Activated naive CD4-positive, alpha-beta T cell treated with anti-CD3 and anti-CD28 coated beads, Interleukin-2, amount 50 U/mL, for 16 hours (primary cell): ENCODE results near the gene AGBL2.

Experiments
- DNase-seq: peaks from one replicate; pipeline ENCODE4 v3.0.0-alpha.2; 2020

Gene AGBL2

DNA sequence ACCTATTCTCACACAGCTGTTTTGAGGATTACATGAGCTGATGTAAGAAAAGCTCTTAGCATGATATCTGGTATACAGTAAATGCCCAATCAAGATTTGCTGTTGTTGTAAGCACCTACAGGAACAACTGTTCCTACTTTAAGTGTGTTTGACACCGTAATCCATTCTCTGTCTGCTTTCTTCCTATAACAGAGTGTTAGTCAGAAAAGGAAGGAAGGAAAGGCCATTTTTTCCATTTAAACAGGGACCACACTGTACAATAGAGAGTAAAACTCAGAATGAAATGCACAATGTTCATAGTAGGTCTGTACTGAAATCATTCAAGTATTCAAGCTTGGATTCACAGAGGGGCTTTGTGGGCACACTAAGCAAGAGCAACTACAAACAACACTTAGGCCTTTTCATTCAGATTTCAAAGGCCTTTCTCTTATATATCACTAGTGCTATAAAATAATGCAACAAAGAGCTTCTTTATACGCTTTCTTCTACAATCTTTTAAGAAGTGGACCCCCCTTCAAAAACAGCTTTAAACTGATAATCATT, 94.3 kb downstream of the AGBL2 start:
- DNase-seq: no peak

DNA sequence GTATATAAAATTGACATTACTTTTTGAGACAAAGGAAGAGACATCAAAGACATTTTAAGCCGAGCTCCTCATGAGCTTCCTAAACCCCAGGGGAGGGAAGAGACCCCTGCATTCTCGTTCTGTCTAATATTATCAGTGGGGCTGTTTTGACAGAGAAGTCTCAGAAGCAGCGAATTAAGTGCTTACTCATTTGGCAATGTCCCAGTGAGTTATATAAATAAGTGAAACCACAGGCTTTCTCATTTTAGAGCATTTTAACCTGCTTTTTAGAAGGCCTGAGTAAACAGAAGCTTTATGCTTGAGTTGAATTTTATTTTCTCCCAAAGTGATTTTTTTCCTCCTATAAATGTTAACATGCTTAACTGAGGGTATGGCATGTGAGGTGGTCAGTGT, 97.8 kb downstream of the AGBL2 start:
- no peak for DNase-seq

DNA sequence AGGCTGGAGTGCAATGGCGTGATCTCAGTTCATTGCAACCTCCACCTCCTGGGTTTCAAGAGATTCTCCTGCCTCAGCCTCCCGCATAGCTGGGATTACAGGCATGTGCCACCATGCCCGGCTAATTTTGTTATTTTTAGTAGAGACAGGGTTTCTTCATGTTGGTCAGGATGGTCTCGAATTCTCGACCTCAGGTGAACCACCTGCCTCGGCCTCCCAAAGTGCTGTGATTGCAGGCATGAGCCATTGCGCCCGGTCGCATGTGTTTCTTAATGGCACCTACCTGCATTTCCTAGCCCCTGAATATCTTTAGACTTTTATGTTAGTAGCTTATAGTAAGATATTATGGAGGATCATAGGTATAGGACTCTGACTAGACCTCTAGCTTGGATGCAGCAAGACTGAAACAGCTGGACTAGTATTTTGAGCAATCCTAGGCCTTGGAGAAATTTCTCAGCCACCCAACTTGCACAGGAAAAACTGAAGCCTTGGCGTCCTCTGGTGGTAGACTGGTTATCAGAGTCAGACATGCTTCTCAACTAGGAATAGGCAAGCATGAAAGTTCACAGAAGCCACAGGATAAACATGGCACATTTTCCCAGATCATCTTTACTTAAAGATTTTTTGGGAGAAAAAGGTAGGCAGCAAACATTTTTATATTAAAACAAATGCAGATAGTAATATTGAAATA, 98.3 kb downstream of the AGBL2 start:
- no peak for DNase-seq

DNA sequence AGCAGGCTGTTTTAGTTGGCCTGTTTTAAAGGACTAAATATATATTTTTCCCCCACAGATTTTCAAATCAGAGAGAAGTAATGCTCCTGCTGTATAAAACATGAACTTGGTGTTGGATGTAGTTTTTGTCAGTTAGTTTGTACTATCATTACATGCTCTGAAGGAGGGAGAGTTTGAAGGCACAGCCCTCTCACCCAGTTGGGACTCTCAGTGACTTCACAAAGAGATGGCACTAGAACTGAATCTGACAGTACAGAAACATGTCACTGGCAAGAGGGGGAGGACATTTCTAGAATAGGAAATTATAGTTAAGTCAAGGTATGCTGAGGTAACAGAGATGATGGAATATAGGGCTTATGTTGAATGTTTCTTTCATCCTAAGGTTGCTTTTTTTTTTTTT, 99.9 kb downstream of the AGBL2 start:
- DNase-seq: no peak

DNA sequence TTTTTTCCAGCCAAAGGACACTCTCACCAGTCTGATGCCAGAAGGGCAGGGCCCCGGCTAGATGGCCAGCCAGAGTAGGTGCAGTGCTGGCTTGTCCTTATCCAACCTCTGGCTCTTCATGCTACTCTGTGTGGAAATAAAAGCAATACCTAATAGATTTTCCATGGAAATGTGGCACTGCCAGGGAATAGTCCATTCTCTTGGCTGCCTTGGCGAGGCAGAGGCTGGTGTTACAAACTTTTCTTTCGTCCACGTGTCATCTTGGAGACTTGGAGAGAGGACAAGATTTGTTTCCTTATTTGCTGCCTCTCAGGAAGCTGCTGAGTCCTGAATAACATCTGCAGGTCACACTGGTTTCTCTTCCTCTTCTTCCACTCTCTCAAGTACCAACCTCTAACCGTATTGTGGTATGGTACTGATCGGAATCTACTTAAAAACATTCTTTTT, 103.8 kb downstream of the AGBL2 start:
- no peak for DNase-seq

DNA sequence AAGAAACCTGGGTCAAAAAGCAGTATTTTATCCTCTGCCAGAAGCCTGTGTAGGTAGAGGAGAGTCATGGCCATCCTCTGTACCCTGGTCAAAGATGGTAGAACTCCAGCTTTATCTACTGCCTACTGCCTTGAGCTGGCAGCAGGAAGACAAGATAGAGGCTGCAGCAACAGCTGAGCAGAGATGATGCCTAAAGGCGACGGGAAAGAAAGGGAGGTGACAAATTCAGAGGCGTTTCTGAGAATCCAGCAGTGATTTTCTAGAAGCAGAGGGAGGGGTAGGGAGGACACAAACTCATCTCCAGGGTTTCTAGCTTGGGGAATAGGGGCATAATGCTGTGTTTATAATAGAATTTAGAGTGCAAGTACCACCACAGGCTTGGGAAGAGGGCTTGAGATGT, 105.5 kb downstream of the AGBL2 start:
- DNase-seq: no peak
